GM21529 (cell line): ENCODE measurements around the gene PRKN.
A peak's percentile ranks its signal among the peaks of the same experiment; 100 is the strongest.

Experiments used
- ATAC-seq: cut with Tn5 transposase; IDR thresholded peaks from one replicate; pipeline ENCODE4 v1.9.1; 2021; ENCODE audit not compliant: unreplicated experiment

PRKN gene

DNA sequence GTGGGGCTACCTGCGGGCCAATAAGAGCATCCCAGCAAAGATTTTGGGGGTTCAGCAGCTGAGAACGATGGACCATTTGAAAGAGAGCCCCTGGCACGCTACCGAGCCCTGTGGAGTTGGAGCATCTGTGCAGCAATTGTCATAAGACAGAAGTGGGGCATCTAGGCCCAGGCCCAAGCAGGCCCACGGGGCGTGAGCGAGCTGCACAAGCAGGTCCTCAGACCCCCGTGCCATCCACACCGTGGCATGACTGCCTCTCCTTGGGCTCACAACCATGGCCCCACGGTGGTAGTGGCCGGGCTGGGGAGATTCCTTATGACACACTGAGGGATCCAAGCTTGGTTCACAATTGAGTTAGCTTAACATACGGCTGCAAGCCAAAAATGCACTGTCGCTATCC lies 1350.5 kb downstream of the PRKN start:
- ATAC-seq, result no peak

DNA sequence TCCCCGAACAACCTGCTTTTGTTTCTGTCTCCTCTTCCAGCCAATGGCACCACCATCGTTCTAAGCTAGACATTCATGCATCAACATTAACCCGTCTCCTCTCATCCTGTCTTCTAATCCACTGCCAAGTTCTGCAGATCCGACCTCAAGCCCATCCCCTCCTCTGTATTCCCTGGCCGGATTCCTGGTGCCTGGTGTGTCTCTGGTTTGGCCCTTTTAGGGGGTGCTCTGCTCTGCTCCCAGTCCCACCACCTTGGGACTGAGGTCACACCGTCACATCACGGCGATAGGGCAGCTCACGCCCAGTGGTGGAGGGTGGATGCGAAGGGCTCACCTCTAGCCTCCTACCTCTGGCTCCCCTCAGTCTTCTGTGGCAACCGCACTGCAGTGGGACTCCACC lies 1351.2 kb downstream of the PRKN start:
- no peak for ATAC-seq

DNA sequence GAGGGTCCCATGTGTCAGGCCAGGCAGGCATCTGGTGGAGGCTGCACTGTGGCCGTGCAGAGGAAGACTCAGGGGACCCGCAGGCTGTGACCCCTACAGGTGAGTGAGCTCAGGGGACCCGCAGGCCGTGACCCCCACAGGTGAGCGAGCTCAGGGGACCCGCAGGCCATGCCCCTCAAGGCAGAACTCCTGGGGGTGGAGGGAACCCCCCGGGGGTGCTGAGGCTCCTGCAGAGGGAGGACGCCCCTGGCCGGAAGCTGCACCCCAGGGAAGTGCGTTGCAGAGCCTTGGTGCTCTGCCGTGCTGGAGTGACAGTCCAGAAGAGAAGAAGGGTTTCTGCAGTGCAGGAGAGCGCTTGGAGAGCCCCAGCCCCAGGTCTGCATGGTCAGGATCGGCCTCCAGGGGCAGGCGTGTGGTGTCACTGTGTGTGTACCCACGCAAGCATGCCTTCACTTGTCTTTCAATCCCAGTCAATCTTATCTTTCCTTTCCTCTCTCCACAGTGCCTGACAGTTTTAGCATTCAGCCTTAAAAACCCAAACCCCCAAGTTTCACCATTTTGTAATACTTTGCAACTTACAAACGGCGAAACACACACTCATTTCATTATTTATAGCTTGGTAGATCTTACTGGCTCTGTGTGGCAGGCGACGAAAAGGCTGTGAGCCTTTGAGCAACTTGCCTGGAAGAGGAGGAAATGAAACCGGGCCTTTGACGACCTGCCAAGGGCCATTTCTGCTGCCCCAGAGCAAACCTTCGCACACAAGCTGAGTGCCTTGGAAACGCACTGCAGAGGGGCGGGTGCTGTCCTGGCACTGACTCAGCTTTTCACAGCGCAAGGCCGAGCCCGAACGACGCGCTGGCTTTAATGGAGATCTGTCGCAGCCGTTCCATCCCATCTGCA lies 1352.3 kb downstream of the PRKN start:
- no peak for ATAC-seq

DNA sequence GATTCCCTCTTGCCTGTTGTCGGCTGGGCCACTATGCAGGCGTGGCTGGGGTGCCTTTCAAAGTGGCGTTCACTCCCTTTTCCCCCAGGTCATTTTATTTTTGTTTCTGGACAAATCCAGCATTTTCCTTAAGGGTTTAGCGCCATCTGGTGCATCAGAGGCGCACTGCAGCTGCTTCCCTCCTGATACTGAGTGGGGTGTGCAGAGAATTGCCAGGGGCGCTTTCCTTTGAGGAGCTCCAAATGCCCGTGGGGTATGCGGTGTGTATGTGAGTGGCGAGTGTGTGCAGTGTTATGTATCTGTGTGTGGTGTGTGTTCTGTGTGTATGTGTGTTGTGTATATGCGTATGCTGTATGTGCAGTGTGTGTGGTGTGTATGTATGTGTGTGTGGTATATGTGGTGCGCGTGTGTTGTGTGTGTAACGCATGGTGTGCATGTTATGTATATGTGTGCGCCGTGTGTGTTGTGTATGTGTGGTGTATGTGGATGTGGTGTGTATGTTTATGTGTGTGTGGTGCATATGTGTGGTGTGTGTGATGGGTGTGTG lies 1353.6 kb downstream of the PRKN start:
- peak; percentile 43 for ATAC-seq

DNA sequence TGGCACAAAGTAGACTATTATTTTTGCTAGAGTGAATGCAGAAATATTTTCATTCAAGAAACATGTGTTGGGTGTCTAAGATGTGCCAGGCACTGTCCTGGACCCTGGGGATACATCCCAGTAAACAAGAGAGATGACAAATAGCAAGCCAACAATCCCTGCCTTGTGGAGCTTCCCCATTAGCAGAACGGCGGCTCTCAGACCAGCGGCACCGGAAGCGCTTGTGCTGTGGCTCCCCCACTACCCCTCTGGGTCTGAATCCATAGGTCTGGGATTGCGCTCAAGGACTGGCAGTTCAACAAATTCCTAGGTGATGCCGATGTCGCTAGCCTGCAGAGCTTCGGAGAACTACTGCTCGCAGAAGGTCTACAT lies 1355.2 kb downstream of the PRKN start:
- no peak for ATAC-seq

DNA sequence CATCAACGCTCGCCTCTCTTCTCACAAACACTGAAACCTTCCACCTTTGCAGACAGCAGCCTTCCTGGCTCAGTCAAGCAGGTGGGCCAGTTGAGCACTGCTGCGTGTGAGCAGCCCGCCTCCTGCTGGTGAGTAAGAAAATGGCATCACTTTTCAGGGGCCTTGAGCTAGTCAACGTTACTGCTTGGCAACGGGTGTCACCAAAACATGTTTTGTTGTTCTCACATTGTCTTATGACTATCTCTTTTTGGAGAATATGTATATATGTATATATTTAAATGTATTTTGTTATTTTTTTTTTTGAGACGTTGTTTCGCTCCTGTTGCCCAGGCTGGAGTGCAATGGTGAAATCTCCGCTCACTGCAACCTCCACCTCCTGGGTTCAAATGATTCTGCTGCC lies 1356.7 kb downstream of the PRKN start:
- peak; percentile 87 for ATAC-seq

DNA sequence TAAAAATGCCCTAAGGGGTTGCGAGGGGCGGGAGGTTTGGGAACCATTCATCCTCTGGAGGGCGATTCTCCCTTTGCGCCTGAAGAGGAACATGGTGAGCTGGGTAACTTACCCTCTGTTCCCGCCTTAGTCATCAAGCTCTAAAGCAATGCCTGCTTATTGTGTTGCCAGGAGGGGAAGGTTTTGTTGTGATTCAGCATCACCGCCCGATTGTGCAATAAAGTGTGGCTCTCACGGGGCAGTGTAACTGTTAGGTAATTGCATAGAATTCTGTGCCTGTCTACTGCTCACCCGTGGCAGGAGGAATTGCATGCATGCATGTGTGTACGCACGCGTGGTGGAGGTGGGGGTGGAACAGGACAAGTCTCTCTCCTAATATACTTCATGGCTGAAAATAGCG lies 1358.2 kb downstream of the PRKN start:
- no peak for ATAC-seq

DNA sequence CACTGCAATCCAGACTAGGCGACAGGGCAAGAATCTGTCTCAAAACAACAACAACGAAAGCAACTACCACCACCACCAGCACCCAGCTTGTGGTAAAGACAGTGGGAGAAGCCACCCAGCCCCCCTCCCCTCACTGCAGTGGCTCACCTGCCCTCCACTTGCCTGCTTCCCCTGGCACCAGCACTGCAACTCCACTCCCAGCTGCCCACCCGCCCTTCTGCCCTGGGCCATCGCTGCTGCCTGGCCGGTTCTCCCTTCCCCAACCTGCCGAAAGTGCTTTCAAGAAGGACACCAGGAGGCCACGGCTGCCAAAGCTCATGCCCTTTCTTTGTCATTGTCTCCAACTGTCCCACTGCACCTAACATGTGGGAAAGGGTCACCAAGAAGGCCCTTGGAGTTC lies 1359.1 kb downstream of the PRKN start:
- no peak for ATAC-seq

DNA sequence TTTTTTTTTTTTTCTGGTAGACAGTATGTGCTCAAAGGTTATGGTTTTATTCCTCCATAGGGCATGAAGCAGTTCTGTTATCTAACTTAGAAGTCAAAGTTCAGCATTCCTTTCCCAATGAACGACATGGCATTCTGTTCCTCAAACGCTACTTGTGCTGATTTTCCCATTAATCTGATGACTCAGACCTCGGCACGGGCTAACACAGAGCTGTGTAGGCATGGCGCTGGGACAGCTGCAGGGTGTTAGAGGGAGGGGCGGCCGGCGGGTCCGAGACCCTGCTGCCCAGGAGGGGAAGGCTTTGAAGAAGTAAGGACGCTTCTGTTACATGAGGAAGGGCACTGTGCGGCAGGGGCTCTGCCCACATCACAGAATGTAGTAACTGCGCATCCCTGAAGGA lies 1360.1 kb downstream of the PRKN start:
- no peak for ATAC-seq

DNA sequence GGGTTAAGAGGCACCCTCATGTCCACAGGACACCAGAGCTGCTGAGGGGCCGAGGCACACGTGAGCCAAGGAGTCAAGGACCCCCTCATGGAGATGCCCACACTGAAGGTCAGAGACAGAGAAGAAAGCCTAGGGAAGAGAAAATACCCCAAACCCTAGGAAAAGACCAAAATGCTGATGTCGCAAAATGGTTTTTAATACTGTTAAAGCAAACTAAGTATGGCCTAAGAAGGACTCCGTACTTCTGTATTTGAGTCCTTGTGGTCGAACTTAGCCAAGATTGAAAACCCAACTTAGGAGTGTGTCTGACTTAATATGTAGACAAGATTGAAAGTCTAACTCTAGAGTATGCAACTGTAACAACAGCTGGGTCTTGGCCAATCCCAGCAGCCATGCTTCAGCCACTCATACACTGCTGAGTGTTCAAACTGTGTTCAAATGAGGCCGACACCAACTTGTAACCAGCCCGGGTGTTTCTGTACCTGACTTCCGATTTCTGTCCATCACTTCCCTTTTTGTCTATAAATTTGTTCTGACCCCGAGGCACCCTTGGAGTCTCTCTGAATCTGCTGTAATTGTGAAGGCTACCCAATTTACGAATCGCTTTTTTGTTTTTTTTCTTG lies 1361.2 kb downstream of the PRKN start:
- ATAC-seq, result no peak

DNA sequence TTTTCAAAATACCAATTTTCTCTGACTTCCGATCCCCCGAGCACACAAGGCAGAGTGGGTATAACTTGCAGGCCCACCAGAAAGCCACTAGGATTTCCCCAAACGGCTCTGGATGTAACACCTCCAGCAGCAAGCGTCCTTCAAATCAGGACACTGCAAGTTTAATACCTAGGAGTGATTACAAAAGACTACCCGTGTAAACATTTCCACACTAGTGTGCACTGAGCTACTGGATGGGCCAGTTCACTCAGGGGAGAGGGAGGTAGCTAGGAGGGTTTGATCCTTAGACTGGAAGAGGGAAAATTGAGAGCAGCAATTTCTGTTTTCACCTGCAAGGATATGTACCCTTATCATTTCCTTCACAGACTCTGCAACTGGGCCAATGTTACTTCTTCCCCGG lies 1361.9 kb downstream of the PRKN start:
- no peak for ATAC-seq

DNA sequence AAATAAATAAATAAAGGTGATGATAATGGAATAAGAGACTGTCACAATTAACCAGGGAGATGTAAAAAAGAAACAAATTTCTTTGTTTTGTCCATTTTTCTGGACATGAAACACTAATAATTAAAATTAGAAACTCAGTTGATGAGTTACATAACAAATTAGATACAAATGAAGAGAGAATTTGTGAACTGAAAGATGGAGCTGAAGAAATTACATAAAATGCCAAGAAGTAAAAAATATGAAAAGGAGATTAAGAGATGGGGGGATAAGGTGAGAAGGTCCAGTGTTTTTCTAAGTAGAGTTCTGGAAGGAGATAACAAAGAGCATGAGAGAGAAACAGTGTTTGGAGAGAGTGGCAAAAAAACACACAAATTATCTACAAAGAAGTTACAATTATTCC lies 1364.3 kb downstream of the PRKN start:
- ATAC-seq, result no peak

DNA sequence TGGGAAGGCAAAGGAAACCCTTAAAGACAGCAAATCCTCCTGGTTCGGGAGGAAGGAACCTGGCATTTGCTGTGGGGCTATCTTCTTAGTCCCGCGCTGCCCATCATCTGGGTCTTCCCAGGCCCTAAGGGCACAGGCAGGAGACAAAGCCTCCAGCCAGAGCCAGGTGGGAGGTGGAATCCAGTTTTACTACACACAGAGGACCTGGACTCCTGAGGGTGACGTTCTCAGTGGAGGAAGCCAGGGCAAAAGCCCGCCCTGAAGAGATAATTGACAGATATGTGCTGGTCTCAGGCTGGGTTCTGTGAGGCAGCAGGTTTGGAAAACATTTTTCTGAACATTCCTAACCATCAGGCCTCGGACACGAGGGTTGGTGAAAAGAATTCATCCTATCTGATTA lies 1365.3 kb downstream of the PRKN start:
- ATAC-seq, result no peak

DNA sequence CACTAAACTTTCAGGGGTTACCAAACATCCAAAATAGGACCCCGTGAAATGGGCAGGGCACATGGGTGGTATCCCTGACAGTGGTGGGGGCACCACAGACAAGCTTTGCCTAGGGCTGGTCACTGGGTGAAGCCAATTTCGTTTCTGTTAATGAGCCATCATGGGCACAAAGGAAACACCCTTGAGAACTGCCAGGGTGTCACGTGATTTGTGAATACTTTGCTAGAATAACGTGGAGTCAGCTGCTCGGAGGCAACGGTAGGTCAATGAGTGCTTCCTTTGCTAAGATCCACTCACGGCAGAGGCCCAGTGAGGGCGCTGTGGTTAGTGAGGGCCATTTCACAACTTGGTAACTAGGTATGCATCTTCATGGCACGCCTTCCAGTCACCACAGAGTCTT lies 1366.0 kb downstream of the PRKN start:
- ATAC-seq, result no peak

DNA sequence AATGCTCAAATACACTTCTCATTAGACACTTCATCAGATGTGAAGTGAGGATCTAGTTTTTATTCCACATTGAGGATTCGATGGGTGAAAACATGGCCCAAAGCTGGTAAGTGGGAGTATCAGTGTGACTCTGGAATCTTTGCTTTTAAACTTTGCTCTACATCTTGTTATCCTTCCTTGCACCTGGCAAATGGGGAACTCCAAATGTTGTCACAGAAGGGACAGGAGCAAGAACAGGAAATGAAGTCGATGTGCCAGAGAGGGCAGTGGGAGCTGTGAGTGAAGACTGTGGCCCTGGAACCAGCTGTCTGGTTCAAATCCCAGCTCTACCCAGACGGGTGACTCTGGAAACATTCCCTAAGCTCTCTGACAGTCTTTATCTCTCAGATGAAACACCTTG lies 1367.0 kb downstream of the PRKN start:
- ATAC-seq, result no peak

DNA sequence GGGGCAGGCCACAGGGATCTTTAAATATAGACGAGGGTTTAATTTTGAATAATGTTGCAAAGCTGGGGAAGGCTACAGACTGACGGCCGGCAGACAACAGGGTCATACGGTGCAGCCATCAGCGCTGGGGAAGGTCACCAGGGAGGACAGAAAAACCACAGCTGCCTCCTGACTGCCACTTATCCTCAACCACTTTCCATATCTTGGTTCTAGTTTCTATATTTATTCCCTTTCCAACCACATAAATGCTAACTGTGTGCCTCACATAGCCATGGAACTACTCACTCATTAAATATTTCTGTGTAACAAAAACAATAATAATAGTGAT lies 1368.0 kb downstream of the PRKN start:
- no peak for ATAC-seq

DNA sequence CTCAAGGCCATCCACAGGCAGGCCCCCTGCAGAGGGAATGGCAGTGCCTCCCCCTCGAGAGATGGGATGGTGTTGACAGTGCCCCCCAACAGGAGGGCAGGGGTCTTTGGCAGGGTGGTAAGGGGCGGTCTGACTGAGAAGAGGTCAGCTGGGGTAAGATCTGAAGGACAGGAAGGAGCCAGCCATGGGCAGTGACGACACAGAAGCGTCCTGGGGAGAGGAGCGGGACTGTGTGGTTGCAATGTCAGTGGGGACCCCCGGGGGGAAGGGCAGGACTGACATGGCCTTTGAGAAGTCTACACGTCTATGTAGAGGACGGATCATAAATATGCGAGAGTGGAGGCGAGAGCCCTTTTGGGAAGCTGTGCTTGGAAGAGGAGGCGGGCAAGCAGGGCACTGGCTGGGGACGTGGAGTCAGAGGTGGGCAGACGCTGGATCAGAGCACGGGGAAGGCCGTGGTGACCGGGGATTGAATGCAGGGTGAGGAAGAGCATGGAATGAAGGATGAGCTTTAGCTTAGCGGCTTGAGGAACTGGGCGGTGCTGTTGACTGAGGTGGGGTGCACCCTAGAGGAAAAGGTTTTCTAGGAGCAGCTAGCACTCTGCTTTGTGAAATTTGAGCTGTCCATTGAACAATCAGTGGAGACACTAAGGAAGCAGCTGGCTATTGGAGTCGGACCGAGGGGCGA lies 1371.3 kb downstream of the PRKN start:
- ATAC-seq, result no peak

DNA sequence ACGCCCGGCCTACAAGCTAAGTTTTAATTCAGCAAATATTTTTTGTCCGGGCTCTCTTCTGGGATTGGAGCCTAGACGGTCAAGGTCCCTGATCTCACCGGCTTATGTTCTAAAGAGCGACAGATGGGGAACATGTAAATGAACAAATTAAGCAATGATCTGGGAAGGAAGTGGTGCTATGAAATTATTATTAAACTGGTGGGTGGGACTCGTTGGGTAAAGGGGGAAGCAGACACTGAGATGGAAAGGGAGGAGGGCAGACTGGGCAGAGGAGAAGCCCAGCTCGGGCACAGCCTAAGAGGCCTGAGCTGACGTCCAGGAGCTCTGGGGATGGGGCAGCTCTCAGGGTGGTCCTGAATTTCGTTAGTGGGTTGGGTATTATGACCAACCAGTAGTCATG lies 1371.9 kb downstream of the PRKN start:
- ATAC-seq, result no peak

DNA sequence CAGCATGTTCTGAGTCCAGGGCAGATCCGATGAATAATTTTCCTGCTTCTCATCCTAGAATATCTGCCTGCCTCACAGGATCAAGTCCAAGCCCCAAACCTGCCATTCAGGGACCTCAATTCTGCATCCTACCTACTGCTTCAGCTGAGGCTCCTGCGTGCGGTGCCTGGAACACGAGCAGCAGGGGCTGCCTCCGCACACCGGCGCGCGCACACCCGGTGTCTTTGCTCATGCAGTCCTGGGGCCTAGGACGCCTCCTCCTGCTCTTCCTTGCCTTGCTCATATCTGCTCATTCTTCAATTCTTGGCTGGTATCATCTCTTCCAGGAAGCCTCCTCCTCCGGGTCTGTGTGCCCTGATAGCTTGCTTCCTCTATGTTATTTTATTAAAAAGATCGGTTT lies 1372.6 kb downstream of the PRKN start:
- no peak for ATAC-seq

DNA sequence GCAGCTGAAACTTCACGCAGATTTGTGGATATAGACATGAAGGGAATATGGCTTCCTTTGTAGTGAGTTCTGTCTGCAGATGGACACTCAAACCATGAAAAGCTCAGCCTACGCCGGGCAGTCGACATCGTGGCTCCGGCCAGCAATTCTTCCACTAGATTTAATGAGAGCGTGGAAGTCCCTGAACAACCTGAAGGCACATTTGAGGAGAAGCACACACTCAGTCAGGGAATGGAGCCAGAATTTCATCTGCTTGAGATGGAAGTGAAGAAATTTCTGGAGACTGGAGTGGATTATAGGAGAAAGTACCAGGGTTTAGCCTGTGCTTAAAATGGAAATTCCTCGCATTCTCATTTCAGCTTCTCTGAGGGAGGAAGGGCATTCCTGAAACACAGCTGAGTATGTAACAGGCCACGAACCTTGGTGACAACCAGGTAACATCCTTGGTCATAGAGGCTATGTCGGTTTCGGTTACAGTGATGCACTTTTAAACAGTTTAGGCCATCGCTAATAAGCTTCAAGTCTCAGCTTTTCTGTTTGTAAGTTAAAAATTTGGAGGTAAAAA lies 1373.2 kb downstream of the PRKN start:
- no peak for ATAC-seq

DNA sequence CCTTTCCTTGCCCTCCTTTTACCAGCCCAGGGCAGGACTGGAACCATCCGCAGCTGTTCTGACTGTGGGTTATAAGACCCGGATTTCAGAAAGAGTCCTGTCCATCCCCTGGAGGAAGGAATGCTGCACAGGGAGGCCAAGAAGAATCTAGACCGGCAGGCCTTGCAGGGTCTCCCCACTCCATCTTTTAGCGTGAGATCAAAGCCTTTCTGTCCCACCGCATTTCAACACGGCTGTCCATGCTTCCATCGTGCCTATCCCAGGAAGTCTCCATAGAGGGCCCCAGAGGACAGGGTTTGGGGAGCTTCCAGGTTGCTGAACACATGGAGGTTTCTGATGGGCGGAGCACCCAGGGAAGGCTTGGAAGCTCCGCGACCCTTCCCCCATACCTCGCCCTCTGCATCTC lies 1374.4 kb downstream of the PRKN start:
- ATAC-seq, result no peak

DNA sequence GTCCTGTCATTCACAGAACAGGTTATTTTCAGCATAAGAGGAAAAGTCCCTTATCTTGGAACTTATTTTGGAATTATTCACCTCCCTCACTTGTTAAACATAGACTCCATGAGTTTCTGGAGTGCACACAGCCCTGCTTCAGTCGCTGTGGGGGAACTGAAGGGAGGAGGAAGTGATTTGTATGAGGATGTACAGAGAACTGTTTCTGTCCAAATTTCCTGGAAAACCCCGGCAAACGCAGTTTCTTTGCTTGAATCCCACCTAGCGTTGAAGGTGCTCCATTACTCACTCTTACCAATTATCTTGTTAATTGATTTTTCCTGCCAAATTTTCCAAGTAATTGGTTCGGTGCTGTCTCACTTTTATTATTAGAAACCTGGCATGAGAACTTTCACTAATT lies 1375.7 kb downstream of the PRKN start:
- ATAC-seq, result no peak
